ENCODE results near the gene CREB3L1.
"Not testable (repeated sequence)": the region's sequence is repeated elsewhere in the genome, so short reads cannot be mapped to it uniquely, and the experiment has no call there.

The CREB3L1 gene

DNA sequence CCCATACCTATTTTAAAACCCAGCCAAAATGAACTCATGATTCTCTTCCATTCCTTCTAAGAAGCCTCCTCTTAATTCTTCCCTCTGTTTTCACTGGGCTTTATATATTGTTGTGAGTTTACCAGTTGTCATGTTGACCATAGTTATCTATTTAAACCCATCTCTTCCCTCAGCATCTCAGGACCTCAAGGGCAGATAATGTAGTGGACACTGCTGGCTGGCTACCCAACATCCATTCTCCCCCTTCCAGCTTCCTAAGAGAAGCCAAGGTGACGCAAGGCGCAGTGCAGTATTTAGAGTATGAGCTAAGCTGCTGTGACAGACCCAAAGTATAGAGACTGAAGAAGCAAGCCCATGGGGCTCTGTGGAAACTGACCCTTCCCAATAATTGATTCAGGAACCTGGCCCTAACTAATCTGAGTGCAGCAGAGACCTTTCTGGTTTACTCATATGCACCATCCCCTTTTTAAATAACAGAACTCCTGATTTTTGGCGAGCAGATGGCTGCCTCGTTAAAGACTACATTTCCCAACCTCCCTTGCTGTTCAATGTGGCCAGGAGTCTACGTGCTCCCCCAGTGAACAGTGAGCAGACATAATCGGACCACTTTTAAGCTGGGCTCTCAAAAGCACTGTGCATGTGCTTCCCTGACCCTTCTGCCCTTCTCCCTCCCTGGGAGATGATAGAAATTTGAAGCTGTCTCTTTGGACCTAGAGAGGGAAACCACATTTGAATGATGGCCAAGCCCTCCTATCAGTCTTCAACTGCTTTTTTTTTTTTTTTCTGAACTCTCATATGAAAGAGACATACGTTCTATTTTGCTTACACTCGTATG is 28.1 kb upstream of the CREB3L1 start:
- no peak for DNase-seq

DNA sequence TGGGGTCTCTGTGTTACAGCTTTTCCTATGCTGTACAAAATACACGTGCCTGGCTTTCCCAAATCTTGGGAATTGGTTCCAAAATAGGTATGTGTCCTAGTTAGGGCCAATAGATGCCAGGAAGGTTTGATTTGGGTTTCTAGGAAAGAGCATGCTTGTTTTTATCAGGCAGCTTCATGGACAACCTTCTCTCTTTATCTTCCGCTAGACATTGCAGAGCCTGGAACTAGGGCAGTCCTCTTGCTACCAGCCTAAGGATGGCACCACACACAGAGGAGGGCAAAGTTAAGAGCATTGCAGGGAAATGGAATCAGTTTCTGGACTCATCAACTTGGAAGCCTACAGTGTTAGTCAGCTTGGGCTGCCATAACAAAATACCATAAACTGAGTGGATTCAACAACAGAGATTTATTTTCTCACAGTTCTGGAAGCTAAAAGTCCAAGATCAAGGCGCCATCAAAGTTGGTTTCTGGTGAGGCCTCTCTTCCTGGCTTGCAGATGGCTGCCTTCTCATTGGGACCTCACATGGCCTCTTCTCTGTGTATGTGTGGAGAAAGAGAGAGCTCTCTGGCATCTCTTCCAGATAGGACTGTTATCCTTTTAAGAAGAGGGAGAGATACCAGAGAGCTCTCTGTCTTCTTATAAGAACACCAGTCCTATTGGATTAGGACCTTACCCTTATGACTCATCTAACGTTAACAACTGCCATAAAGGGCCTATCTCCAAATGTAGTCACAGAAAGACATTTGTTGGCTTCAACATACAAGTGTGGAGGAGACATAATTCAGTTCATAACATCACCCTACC is 27.3 kb upstream of the CREB3L1 start:
- DNase-seq = no peak

DNA sequence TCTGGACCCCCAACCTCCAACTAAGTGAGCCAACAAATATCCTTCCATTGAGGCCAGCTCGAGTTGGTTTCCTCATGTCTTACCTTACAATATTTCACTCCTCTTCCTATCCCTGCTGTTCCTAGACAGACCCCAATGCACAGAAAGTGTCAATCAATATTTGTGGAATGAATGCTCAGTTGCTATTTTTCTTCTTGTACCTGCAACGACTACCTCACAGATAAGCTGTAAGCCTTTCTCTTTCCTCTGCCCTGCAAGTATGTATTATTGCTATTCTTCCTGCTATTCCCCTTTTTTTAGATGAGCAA is 26.8 kb upstream of the CREB3L1 start:
- DNase-seq = no peak

DNA sequence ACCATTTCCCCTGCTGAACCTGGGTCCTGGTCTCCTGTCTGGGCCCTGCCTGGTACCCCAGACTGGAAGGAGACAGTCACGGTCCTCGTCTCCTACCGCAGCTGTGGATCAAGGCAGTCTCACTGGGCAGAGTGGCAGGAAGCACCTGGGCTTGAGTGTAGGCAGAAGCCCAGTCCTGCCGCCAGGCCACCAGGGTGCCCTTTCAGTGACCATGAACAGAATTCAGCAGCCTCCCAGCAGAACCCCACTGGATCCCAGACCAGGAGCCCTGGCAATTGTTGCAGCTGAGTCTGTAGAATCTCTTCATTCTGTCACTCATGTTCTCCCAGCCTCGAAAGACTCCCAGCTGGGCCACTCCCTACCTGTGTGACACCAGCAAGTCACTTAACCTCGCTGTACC is 25.5 kb upstream of the CREB3L1 start:
- DNase-seq = no peak

DNA sequence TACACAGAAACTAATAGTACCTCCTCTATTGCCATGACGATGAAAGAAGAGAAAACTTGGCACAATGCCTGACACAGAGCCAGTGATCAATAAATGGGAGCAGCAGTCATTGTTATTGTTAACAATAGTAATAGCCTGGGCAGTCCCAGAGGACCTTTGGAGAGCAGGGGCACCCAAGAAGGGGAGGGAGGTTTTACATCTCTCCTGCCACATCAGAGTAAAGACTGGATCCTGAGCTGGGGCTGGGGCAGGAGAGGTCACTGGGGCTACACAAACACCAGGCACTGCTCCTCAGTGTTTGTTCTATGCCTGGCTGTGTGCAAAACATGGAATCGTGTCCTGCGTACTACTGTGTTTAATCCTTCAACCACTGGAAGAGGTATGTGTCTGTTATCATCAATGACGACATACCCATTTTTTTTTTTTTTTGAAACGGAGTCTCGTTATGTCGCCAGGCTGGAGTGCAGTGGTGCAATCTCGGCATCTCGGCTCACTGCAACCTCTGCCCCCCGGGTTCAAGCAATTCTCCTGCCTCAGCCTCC is 25.0 kb upstream of the CREB3L1 start:
- DNase-seq = no peak

DNA sequence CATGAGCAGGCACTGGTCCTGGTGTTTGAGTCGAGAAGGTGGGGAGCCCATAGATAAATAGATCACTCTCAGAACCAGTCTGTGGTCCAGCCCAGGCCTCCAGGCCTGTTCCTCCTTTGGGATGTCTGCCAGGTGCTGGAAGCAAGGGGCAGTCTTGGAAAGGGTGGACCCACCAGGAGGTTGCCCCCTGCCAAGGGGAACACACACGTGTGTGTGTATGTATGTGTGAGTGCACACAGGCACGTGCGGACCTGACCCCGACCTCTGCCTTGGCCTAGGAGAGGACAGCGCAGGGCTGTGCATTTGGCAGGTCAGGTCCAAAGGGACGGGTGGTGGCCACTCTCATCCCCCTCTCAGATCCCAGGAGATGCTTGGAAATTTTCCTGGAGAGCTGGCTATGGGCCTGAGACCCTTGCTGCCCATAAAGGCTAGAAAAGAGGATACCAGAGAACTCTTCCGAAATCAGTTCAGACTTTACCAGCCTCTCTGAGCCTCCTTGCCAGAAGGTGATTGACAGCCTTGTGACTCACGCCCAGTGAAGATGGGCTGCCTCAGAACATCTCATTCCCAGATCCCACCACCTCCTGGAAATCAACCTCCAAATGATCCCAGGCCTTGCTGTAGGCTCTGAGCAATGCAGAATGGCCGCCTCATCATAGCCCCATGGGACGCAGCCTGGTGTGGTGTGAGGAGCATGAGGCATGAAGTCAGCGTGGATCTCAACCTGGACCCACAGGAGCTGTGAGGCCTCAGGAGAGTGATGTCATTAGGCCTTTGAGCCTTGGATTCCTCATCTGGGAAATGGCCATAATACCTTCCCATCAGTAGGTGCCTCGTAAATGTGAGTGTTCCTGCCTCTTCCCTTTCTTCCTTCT is 24.0 kb upstream of the CREB3L1 start:
- DNase-seq = no peak

DNA sequence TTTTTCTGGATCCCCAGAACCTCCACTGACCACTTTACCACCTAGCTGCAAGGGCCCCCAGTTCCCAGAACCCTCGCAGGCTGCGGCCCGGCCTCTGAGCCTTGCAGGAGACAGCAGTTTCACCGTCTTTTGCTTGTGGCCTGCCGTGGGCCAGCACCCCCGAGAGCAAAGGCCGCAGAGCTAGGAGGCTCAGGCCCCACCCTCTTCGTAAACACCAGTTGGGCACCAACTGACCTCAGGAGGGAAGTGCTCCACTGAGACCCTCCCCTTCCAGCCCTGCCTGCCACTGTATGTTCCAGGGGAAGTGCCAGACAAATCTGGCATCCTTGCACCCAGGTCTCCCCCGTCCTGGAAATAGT is 23.4 kb upstream of the CREB3L1 start:
- no peak for DNase-seq

DNA sequence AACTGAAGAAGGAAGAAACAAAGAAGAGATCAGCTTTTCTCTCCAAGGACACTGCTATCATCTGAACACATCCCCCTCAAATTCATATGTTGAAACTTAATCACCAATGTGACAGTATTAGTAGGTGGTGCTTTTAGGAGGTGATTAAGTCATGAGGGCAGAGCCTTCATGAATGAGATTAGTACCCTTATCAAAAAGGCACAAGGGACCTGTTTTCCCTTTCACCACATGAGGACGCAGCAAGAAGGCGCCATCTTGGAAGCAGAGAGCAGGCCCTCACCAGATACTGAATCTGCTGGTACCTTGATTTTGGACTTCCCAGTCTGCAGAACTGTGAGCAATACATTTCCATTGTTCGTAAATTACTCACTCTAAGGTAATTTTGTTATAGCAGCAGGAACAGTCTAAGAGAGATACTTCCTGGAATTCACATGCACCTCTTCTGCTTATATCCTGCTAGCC is 20.9 kb upstream of the CREB3L1 start:
- DNase-seq = no peak

DNA sequence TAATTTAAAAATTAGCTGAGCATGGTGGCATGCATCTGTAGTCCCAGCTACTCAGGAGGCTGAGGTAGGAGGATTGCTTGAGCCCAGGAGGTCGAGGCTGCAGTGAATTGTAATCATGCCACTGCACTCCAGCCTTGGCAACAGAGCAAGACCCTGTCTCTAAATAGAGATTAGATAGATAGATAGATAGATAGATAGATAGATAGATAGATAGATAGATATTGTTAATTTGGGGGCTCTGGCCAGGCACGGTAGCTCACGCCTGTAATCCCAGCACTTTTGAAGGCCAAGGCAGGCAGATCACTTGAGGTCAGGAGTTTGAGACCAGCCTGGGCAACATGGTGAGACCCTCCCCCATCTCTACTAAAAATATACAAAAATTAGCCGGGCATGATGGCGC is 18.1 kb upstream of the CREB3L1 start:
- DNase-seq = not testable (repeated sequence)

DNA sequence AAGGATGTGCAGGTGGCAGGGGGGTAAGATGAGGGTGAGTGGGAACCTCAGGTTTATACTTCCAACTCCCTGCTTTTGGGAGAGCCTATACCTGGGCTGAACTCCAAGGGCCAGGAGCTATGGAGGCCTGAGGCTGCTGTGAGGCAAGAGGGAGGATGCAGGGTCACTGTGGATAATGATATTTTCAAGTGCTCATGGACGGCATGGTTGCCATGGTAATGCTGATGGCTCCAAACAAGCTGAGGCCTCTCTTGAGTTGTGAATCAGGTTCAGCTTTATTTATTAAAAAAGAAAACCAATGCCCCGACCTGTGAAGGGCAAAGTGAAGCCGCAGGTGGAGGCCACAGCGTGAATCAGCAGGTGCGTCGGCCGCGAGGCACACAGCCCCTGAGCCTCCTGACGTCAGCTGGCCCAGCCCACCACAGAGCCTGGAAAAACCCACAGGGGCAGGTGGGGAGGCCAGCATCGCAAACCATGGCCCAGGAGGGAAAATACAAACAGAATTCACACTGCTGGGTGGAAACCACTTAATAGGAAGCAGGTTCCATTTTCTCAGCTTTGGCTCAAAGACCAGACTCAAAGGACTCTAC is 17.4 kb upstream of the CREB3L1 start:
- DNase-seq = no peak

DNA sequence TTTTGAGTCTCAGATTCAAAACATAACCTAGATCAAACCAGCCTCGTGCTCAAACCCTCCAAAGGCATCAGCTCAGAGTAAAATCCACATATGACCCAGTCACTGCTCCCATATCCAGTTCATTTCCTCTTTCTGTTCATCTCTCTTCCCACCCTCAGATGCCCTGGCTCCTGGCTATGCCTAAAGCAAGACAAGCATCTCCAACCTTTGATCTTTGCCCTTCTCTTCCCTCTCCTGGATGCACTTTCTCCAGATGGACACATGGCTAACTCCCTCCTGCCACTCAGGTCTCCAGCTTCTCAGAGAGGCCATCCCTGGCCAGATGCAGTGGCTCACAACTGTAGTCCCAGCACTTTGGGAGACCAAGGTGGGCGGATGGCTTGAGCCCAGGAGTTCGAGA is 14.3 kb upstream of the CREB3L1 start:
- no peak for DNase-seq

DNA sequence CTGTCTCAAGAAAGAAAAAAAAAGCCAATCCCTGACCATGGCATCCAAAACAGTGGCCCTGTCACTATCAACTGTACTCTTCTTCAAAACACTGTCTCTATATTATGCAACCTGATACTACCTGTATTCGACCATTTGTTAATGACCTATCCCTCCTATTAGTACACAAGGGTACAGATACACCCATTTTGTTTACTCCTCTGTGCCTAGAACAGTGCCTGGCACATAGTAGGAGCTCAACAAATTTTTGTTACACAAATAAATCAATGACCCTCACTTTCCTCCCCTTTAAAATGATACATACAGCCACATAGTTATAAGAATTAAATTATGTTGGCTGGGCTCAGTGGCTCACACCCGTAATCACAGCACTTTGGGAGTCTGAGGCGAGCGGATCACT is 13.4 kb upstream of the CREB3L1 start:
- no peak for DNase-seq

DNA sequence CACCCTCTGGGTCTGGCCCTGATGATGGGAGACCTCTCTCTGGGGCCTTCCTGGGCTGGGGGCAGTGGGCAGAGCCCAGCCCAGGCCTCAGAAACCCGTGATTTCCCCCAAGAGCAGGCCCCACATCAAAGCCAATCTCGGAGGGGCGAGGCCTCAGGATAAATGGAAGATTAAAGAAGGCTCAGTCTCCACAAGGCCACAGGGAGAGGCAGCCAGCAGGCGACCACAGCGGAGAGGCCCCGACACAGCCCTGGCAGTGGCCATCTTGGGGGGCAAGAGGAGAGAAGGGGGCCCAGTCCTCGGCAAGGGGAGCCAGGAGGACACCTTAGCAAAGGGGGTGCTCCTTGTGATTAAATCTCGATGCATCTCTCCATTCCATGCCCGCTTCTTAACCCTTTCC is 12.5 kb upstream of the CREB3L1 start:
- no peak for DNase-seq

DNA sequence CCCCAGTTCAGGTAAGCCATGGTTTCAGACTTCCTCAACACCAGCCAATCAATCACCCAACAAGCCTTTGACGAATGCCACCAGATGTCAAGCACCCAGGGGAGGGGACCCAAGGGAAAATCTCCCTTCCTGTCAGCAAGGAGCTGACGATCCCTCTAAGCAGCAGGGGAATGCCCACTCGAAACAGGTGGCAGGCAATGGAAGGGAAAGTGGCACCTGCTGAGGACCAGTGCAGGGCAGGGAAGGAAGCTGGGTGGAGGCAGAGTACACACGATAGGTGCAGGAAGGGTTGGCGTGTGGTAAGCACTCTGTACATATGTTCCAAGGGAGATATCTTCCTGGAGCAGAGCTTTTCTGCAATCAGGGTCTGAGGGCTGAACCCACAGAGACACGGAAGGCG is 11.7 kb upstream of the CREB3L1 start:
- no peak for DNase-seq

DNA sequence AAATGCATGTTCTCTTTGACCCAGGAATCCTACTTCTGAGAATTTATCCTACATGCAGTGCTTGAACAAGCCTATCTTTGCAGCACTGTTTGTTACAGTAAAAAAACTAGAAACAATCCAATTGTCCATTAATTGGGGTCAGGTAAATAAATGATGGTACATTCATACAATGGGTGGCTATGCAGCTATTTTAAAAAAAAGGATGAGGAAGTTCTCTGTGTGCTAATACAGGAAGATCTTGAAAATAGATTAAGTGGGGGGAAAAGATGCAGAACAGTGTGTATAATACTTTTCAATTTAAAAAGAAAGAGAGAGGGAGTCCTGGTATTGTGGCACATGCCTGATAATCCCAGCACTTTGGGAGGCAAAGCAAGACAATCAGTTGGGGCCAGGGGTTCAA is 9.5 kb upstream of the CREB3L1 start:
- no peak for DNase-seq

DNA sequence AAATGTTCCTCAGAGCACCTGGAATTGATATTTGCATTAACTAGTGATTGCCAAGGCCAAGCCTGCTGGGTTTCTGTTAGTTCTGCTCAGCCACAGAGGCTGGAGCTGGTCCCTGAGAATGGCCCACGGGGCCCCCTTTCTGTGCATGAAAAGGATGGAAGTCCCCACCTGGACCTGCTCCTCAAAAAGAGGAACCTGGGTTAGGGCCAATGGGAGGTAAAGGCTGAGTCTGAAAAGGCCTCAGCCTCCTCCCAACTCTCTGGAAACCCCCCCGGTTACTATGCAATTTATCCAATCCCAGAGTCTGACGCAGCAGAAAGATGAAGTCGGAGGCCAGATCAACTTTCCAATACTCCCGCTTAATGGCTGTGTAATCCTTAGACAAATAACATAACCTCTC is 6.8 kb upstream of the CREB3L1 start:
- DNase-seq = no peak

DNA sequence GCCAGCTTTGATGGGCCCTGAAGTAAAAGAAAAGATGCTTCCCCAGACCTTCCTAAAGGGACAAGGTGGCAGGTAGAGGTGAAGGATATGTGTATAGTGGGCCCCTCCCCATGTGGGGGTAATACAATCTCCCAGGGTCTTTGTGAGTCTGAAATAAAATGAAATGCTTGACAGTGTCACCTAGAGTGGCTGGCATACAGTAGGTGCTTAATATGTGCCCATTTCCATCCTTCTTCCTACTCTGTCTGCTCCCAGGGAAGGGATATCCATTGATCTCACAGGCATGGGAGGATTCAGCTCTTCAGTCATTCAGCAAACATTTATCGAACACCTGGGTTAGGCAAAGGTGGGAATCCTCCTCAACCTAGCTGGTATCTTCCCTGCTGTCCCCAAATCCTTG is 6.1 kb upstream of the CREB3L1 start:
- DNase-seq = no peak

DNA sequence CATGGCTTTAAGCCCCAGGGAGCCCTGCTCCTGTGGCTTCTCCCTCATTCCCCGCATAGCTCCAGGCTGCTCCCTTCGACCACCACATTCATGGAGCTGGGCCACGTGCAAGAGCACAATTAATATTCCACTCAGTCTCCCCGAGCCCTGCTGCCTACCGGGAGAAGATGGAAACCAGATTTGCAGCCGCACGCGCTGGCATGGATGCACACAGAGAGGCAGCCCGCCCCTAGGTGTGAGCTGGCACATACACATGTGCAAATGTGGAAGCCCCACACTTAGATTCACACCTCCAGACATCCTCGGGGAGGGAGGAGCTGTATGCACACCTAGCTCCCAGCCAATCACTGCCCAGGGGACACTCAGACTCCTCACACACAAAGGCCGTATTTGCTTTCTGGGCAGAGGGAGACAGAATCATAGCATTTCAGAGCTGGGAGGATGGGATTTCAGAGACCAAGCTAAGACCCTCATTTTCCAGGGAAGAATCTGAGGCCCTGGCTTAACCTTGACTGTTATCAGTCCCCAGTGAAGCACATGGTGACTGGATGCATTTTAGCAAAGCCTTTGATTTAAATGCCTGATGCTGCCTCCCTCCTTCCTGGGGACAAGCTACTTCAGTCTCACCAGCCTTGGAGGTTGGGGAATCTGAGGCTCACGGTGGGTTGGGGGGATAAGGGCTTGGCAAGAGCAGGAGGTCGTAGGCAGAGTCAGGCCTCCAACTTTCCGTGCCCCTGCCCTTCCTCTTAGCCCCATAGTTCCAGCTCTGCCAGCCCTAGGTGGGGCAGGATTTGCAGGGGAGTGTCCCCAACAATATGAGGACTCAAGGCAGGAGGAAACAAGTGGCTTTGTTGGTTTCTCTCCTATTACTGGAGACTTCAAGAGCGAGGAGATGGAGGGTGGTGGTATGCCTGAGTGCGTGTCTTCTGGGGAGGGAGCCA is 5.3 kb upstream of the CREB3L1 start:
- no peak for DNase-seq

DNA sequence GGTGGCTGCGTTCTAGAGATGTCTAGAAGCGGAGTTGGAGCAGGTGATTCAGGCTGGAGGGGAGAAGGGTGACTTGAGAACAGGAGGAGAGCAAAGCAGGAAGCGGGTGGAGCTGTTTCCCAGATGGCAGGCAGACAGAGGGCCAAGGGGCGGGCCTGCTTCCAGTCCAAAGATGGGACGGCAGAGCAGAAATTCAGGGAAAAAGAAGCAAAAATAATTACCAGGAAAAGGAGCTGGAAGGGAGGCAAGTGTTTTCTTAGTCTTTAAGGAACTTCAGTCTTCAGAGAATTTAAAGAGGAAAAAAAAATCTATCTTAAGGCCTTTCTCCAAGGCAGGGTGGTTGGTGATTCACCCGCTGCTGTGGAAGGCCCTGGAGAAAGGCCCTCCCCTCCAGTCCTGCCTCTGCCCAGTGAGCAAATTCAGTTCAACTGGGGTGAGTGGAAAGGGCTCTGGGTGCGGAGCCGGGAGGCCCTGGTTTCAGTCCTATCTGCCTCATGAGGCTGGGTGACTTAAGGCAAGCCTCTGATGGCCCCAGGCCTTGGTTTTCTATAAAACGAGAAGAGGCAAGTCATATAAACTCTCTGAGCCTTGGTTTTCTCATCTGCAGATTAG is 4.5 kb upstream of the CREB3L1 start:
- no peak for DNase-seq

DNA sequence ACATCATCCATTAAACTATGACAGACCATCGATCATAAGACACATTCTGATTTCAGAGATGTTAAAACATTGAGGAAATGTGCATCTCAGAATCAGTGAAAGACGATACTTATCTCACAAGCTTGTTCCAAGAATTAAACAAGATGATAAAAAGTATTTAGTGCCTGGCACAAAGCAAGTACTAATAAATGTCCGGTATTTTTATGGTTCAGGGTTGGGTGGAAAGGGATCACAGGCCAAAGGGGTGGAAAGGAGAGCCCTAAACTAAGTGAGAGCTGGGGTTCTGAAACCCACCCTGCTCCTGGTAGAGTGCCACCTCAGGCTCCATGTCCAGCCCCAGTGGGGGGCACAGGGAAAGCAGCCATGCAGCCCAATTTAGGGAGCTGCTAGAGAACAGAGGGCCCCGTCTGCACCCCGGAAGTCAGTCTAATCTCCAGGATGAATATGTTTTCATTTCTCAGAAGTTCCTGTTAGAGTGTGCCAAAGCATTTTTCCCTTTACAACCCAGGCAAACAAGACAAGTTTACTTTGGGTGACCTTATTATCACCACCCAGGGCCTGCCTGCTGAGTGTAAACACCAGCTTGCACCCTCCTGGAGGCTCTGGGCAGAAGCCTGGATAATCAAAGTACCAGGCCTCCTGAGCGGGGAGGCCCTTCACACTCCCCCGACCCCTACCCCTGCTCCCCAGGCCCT is 3.8 kb upstream of the CREB3L1 start:
- no peak for DNase-seq
